Loucy (cell line): ENCODE data around the gene UQCRFS1.

Experiments used
- H2AFZ ChIP-seq: fragments of 200-600 bp; sonication (generic); 2 replicates; pipeline ENCODE4 v1.6.0; 2016; ENCODE audit warnings: antibody characterized with exemption, mild to moderate bottlenecking, low read length, moderate library complexity
- H3F3A ChIP-seq: fragments of 200-600 bp; 2 replicates; pipeline ENCODE4 v1.6.0; 2016; ENCODE audit warnings: antibody characterized with exemption, low read depth, mild to moderate bottlenecking
- H3K27me3 ChIP-seq: fragments of 200-600 bp; sonication (generic); 2 replicates; pipeline ENCODE4 v1.6.1; 2014; ENCODE audit warnings: low read length, mild to moderate bottlenecking; ENCODE audit not compliant: insufficient read depth, poor library complexity, severe bottlenecking
- H3K36me3 ChIP-seq: fragments of 200-600 bp; sonication (generic); 2 replicates; pipeline ENCODE4 v1.6.1; 2016; ENCODE audit warnings: low read length; ENCODE audit not compliant: insufficient read depth
- H3K4me1 ChIP-seq: fragments of 200-600 bp; sonication (generic); 2 replicates; pipeline ENCODE4 v1.5.1; 2014; ENCODE audit warnings: low read length, mild to moderate bottlenecking; ENCODE audit not compliant: insufficient read depth, poor library complexity, severe bottlenecking
- H3K4me2 ChIP-seq: fragments of 200-600 bp; sonication (generic); 2 replicates; pipeline ENCODE4 v1.6.0; 2014; ENCODE audit warnings: antibody characterized with exemption, low read length, low read depth, mild to moderate bottlenecking; ENCODE audit not compliant: poor library complexity, severe bottlenecking
- H3K4me3 ChIP-seq: fragments of 200-600 bp; sonication (generic); 2 replicates; pipeline ENCODE4 v1.5.1; 2014; ENCODE audit warnings: low read length, mild to moderate bottlenecking, mixed read lengths; ENCODE audit not compliant: poor library complexity, severe bottlenecking
- H3K79me2 ChIP-seq: fragments of 200-600 bp; sonication (generic); 2 replicates; pipeline ENCODE4 v1.6.1; 2014; ENCODE audit warnings: low read length; ENCODE audit not compliant: insufficient read depth
- H3K9ac ChIP-seq: fragments of 200-600 bp; sonication (generic); 2 replicates; pipeline ENCODE4 v1.6.0; 2014; ENCODE audit warnings: mild to moderate bottlenecking, low read depth, low read length, moderate library complexity; ENCODE audit not compliant: poor library complexity, severe bottlenecking
- H3K9me2 ChIP-seq: fragments of 200-600 bp; sonication (generic); replicated peaks from 2 replicates; pipeline ENCODE4 v1.6.1; 2016; ENCODE audit warnings: low read depth, low read length, mixed read lengths
- H3K9me3 ChIP-seq: fragments of 200-600 bp; sonication (generic); 2 replicates; pipeline ENCODE4 v1.6.1; 2014; ENCODE audit warnings: mild to moderate bottlenecking, antibody characterized with exemption, low read length, low read depth; ENCODE audit not compliant: insufficient read depth
- H4K20me1 ChIP-seq: fragments of 200-600 bp; sonication (generic); 2 replicates; pipeline ENCODE4 v1.6.0; 2014; ENCODE audit warnings: antibody characterized with exemption, low read length, mild to moderate bottlenecking; ENCODE audit not compliant: insufficient read depth, poor library complexity, severe bottlenecking
- CTCF ChIP-seq: fragments of 200-600 bp; sonication (generic); conservative IDR thresholded peaks from 2 replicates; pipeline ENCODE4 v1.5.1; 2014; ENCODE audit warnings: mild to moderate bottlenecking, antibody characterized with exemption, low read length
- EZH2phosphoT487 ChIP-seq: fragments of 200-600 bp; IDR thresholded peaks from 2 replicates; pipeline ENCODE4 v1.6.1; 2018; ENCODE audit warnings: antibody characterized with exemption, mild to moderate bottlenecking, moderate library complexity, borderline replicate concordance

UQCRFS1 gene

DNA sequence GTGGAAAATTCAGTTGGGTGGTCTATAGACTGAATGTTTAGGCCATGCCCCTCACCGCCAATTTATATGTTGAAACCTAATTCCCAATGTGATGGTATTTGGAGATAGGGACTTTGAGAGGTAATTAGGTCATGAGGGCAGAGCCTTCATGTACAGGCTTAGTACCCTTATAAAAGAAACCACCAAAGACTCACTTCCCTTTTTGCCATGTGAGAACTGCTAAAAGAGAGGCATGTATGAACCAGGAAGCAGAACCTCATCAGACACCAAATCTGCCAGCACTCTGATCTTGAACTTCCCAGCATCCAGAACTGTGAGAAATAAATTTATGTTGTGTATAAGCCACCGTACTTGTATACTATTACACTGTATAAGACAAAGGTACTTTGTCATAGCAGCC is 40.6 kb downstream of the UQCRFS1 start:
- H3K9me2 ChIP-seq = no peaks in the 10 kb centered on the region
- H3K4me2 ChIP-seq = no peak overlapping the region
- H4K20me1 ChIP-seq = no peaks in the 10 kb centered on the region
- no peaks in the 10 kb centered on the region for H3K4me1 ChIP-seq
- H3K36me3 ChIP-seq = no peaks in the 10 kb centered on the region
- no peak overlapping the region for H3K4me3 ChIP-seq
- H3K9ac ChIP-seq = no peak overlapping the region
- H3F3A ChIP-seq = no peaks in the 10 kb centered on the region
- no peaks in the 10 kb centered on the region for H3K79me2 ChIP-seq
- H3K27me3 ChIP-seq = no peaks in the 10 kb centered on the region
- no peak overlapping the region for H2AFZ ChIP-seq
- TF ChIP-seq EZH2phosphoT487 (no peak), CTCF (no peak)
- H3K9me3 ChIP-seq = peaks cover 5% of the 10 kb centered on the region; the same call in 1 of the 2 replicates

DNA sequence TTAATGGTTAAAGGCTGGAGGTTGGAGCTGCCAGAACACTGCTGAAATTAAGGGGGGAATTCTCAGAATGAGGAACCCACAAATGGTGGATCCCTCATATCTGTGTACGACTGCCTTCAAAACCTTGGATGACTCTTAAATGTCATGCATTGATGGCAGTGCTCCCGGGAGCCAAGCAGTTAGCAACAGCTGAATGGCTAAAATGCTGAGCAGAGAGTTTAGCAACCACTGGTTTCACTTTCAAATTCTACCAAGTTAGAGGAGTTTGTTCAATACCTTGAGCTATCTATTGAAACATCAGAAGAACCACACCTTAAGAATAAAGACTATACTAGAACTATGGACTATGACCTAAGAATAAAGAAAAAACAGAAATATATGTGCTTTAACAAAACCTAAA is 41.4 kb downstream of the UQCRFS1 start:
- H3K79me2 ChIP-seq = no peaks in the 10 kb centered on the region
- H3K36me3 ChIP-seq = no peaks in the 10 kb centered on the region
- no peak overlapping the region for H3K9ac ChIP-seq
- H3K27me3 ChIP-seq = no peaks in the 10 kb centered on the region
- H2AFZ ChIP-seq = no peak overlapping the region
- no peak for TF ChIP-seq EZH2phosphoT487
- no peak for TF ChIP-seq CTCF
- H4K20me1 ChIP-seq = no peaks in the 10 kb centered on the region
- no peaks in the 10 kb centered on the region for H3F3A ChIP-seq
- no peak overlapping the region for H3K4me3 ChIP-seq
- no peaks in the 10 kb centered on the region for H3K4me1 ChIP-seq
- no peaks in the 10 kb centered on the region for H3K9me2 ChIP-seq
- no peak overlapping the region for H3K4me2 ChIP-seq
- H3K9me3 ChIP-seq = no peaks in the 10 kb centered on the region

DNA sequence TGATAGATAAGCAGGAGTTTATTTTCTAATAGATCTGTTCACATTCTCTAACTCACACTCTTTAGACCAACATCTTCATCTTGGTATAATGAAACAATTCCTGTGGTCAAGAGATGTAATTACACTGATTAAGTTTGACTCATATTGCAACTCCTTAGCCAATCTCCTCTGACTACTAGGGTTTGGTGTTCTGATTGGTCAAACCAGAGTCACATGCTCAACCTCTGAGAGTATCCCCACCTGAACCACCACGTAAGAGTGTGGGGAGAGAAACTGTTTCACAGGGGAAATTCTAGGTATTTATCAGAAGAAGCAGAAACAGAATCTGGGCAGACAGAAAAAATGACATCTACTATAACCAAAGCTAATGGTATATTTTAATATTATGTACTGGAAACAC is 42.4 kb downstream of the UQCRFS1 start:
- Histone ChIP-seq H3K4me1 (no peaks in the 10 kb centered on the region), H3K36me3 (no peaks in the 10 kb centered on the region), H3F3A (no peaks in the 10 kb centered on the region), H2AFZ (no peak overlapping the region), H3K79me2 (no peaks in the 10 kb centered on the region), H3K9me2 (no peaks in the 10 kb centered on the region), H3K9ac (no peak overlapping the region), H4K20me1 (no peaks in the 10 kb centered on the region), H3K4me2 (no peak overlapping the region), H3K9me3 (no peaks in the 10 kb centered on the region), H3K4me3 (no peak overlapping the region), H3K27me3 (no peaks in the 10 kb centered on the region)
- no peak for TF ChIP-seq EZH2phosphoT487
- no peak for TF ChIP-seq CTCF
